Measurements from ENCODE around the gene TRIM10.
A peak's percentile ranks its signal among the peaks of the same experiment; 100 is the strongest.

Gene TRIM10

GRCh38 chr6:30171677-30172471, 10.9 kb upstream of the TRIM10 start:
- no peak for TF ChIP-seq YY1 (IDR thresholded peaks at IDR 0.05; ENCODE audit: low read depth)

- TF ChIP-seq RAD21 (IDR thresholded peaks at IDR 0.05; ENCODE audit: low read depth): peak; percentile 81
- no peak for TF ChIP-seq REST (IDR thresholded peaks at IDR 0.05; ENCODE audit: low read depth)
- no peak for TF ChIP-seq CEBPB (IDR thresholded peaks at IDR 0.05)
- no peak for TF ChIP-seq YY1 (IDR thresholded peaks at IDR 0.05; ENCODE audit: low read depth)
- TF ChIP-seq FOXM1 (IDR thresholded peaks at IDR 0.05; ENCODE audit: borderline replicate concordance, low read depth): no peak
Observed at GRCh38 chr6:30169658-30170614, 8.9 kb upstream of the TRIM10 start.

- TF ChIP-seq NFIC (IDR thresholded peaks at IDR 0.05): no peak
- TF ChIP-seq CREB1 (IDR thresholded peaks at IDR 0.05; ENCODE audit: low read depth): no peak
- no peak for TF ChIP-seq USF1 (IDR thresholded peaks at IDR 0.05)
Observed at GRCh38 chr6:30168741-30169140, 7.7 kb upstream of the TRIM10 start.

GRCh38 chr6:30167101-30167500, 6.1 kb upstream of the TRIM10 start:
- TF ChIP-seq CEBPB (IDR thresholded peaks at IDR 0.05) (no peak), ZBTB7A (IDR thresholded peaks at IDR 0.05; ENCODE audit: low read depth) (no peak), TAF1 (IDR thresholded peaks at IDR 0.05; ENCODE audit: low read depth) (no peak), USF1 (IDR thresholded peaks at IDR 0.05) (no peak), YY1 (IDR thresholded peaks at IDR 0.05; ENCODE audit: low read depth) (no peak), REST (IDR thresholded peaks at IDR 0.05; ENCODE audit: low read depth) (no peak), TEAD4 (IDR thresholded peaks at IDR 0.05) (no peak), TCF12 (IDR thresholded peaks at IDR 0.05; ENCODE audit: low read depth) (no peak), NFIC (IDR thresholded peaks at IDR 0.05) (no peak), EP300 (IDR thresholded peaks at IDR 0.05; ENCODE audit: borderline replicate concordance) (no peak), MAX (IDR thresholded peaks at IDR 0.05) (no peak), RAD21 (IDR thresholded peaks at IDR 0.05; ENCODE audit: low read depth) (no peak), FOXM1 (IDR thresholded peaks at IDR 0.05; ENCODE audit: borderline replicate concordance, low read depth) (no peak), CREB1 (IDR thresholded peaks at IDR 0.05; ENCODE audit: low read depth) (no peak), EGR1 (IDR thresholded peaks at IDR 0.05) (no peak)

GRCh38 chr6:30164714-30165113, 3.7 kb upstream of the TRIM10 start:
- TF ChIP-seq MAX (IDR thresholded peaks at IDR 0.05) (no peak), FOXM1 (IDR thresholded peaks at IDR 0.05; ENCODE audit: borderline replicate concordance, low read depth) (no peak), TAF1 (IDR thresholded peaks at IDR 0.05; ENCODE audit: low read depth) (no peak), EP300 (IDR thresholded peaks at IDR 0.05; ENCODE audit: borderline replicate concordance) (no peak), EGR1 (IDR thresholded peaks at IDR 0.05) (no peak), USF1 (IDR thresholded peaks at IDR 0.05) (no peak), RAD21 (IDR thresholded peaks at IDR 0.05; ENCODE audit: low read depth) (no peak), CEBPB (IDR thresholded peaks at IDR 0.05) (no peak), REST (IDR thresholded peaks at IDR 0.05; ENCODE audit: low read depth) (no peak), YY1 (IDR thresholded peaks at IDR 0.05; ENCODE audit: low read depth) (no peak), ZBTB7A (IDR thresholded peaks at IDR 0.05; ENCODE audit: low read depth) (no peak), TEAD4 (IDR thresholded peaks at IDR 0.05) (no peak), TCF12 (IDR thresholded peaks at IDR 0.05; ENCODE audit: low read depth) (no peak)

All from Ishikawa (cell line).